Stimulated activated CD4-positive, alpha-beta T cell treated with anti-CD3 and anti-CD28 coated beads, Interleukin-4, amount 100 ng/mL, for 4 hours (primary cell): ENCODE data around the gene NT5DC3.

ENCODE experiments used
- DNase-seq, 2 experiments: peaks; one replicate each; pipeline ENCODE4 v3.0.0-alpha.2; 2020

Gene NT5DC3

GRCh38 chr12:103840876-103841689, at the start of gene NT5DC3:
Gene NT5DC3, minus strand, starts transcription at chr12:103841234. Its CDS starts 78 bp downstream, at chr12:103841156.
- DNase-seq, result peak; percentile 75 to 81

GRCh38 chr12:103887738-103888137, 46.7 kb upstream of the NT5DC3 start:
- no peak for DNase-seq

DNA sequence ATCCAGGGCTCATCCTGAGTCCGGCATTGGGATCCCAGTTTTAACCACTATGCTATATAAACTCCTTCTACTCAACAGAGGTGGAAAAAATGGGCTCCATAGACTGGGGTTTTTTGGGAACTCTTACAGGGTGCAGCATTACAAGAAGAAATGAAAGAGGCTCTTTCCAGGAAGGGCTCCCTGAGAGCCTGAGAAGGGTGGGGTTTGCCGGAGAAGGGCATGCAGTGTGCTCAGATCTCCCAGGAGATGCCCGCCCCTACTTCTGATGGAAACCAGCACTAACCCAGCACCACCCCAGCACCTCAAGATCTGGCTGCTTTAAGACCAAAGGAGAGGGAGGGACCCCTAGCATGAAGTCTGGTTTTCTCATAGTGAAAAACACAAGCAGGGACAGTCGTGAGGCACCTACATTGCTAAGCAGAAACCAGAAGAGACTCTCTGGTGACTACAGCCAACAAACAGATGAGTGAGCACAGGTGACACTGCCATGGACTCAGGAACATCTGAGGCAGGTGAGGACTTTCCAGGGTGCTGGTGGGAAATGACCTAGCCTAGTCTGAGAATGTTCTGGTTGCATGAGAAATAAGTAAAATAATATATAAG, 45.3 kb upstream of the NT5DC3 start:
- no peak for DNase-seq

GRCh38 chr12:103884316-103884715, 43.3 kb upstream of the NT5DC3 start:
- DNase-seq, result peak in 1 of 2 experiments; percentile 37

DNA sequence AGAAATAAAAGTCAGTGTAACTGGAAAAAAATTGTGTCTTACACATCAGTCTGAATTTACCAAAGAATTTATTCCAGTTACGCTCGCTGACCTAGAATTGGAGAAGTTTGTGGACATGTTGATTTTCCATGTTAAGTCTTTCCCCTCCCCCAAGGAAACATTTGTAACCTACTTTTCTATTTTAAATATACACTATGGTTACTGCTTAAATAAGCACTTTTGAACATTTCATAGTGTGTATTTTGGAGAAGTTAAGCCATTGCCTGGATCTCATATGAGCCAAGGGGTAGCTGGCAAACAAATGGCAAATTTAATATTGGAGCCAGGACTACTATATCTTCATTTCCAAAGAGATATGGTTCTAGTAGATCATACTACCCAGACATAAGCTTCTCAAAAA, 42.9 kb upstream of the NT5DC3 start:
- DNase-seq, result no peak

- no peak for DNase-seq
Measured at GRCh38 chr12:103882861-103883596, 42.0 kb upstream of the NT5DC3 start.

DNA sequence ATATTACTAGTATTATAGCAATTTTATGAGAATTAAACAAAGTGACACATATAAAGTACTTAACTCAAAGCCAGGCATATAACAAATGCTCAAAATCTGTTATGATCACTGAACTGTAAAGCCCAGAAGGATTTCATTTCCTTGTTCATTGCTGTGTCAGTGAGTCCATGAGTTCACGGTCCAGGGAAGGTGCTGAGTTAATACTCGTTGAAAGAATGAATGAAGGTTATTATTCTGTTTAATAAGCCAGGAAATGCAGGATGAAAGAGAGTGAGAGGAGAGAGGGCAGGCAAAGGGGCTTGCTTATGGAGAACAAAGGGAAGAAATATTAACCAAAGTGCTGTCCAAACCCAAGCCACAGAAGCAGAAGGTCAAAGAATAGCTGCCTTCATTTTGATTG, 40.2 kb upstream of the NT5DC3 start:
- DNase-seq, result no peak

DNA sequence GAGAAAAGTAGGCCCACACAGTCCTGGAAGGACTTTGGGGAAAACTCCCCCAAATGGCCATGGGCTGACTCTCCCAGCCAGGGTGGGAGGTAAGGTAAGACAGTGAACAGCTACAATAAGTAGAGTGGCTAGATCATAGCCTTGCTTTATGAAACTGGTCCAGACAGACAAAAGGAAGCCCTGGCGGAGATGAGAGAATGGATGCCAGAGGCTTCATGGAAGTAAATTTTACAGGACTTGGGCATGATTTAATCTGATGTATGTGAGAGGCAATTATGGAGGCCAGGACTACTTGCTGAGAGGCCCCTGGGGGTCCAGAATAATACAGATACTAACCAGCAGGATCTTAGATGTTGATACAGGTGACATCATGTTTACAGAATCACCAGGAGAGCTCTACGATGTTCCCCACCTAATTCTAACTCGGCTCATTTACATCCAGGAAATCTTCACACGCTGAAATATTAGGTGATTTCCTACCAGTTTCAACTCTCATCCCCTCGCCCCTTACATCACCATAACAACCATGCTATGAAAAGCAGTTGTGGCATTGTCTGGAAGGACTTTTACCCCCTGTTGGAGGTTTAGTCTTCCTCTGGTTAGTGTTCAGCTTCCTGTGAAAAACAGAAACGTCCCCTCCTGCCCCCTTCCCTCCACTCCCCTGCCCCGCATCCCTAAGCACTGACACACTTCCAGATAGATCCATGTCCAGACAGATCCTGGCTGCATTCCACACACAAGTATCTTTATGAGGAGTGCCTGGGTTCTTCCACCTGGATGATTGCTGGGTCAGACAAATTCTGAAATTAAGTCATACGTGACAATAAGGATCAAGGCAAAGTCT, 39.5 kb upstream of the NT5DC3 start:
- no peak for DNase-seq

- no peak for DNase-seq
Measured at GRCh38 chr12:103879878-103880277, 38.8 kb upstream of the NT5DC3 start.

GRCh38 chr12:103879048-103879692, 38.1 kb upstream of the NT5DC3 start:
- DNase-seq, result no peak

DNA sequence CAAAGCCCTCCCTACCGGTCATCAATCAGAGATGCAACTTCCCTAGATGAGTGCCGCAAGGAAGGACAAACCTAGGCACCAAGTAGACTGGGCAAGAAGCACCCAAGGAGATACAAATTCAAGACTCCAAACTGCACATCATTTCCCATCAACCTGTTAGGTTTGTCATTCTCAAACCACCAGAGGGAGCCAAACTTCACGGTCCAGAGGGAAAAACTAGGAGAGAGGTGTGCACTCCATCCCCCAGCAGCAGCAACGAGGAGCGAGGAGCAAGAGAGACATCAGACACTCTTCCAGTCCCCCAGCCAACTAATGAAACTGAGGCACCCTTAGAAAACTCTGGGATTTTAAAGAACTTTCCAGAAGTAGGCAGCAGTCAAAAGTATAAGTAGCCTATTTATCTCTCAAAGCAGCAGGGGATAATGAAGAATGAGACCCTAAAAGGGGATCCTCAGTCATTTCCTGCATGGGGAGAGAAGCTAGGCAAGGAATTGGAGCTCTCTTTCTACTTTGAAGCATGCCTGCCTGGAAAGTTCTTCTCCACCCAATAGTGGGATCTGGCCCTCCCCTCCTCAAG, 37.0 kb upstream of the NT5DC3 start:
- peak; percentile 28 to 47 for DNase-seq

DNA sequence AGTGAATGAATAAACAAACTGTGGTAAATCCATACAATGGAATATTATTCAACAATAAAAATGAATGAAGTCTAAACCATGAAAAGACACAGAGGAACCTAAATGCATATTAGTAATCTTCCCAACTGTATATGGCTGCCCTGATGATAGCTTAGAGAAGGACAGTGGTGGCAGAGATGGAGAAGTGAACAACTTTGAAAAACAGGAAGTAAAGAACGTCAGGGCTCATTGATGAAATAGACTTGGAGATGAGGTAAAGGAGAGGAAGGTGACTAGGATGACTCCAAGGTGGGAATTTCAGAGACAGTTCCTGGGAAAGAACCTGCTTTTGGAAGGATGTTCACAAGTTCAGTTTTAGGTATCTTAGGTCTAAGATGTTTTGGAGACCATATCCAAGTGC, 36.3 kb upstream of the NT5DC3 start:
- DNase-seq, result no peak

DNA sequence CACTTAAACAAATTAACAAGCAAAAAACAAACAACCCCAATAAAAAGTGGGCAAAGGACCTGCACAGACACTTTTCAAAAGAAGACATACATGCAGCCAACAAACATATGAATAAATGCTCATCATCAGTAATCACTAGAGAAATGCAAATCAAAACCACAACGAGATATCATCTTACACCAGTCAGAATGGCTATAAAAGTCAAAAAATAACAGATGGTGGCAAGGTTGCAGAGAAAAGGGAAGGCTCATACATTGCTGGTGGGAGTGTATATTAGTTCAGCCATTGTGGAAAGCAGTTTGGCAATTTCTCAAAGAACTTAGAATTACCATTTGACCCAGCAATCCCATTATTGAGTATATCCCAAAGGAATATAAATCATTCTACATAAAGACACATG, 34.6 kb upstream of the NT5DC3 start:
- no peak for DNase-seq

GRCh38 chr12:103868215-103868614, 27.2 kb upstream of the NT5DC3 start:
- no peak for DNase-seq

DNA sequence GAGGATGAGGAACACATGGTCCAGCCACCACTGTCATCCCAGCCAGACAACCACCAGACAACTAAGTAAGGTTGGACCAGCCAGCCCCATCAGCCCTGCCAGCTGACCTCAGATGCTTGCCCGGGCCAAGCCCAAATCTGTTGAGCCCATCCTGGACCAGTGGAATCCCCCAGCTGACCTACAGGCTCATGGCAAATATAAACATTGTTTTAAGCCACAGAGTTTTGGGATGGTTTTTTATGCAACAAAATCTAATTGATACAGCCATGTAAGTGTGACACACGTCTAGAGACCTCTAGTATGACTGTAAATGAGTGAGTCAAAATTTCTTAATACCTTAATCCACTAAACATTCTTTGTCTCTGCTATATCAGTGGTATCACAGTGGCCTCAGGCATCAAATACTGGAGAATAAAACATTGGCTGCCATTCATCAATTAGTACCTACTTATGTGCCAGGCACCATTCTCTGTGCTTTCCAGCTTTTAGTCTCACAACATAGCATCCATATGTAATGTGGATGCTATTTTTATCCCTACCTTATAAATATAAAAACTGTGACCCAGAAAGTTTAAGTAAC, 24.2 kb upstream of the NT5DC3 start:
- DNase-seq, result no peak

- no peak for DNase-seq
Measured at GRCh38 chr12:103864710-103865109, 23.7 kb upstream of the NT5DC3 start.

DNA sequence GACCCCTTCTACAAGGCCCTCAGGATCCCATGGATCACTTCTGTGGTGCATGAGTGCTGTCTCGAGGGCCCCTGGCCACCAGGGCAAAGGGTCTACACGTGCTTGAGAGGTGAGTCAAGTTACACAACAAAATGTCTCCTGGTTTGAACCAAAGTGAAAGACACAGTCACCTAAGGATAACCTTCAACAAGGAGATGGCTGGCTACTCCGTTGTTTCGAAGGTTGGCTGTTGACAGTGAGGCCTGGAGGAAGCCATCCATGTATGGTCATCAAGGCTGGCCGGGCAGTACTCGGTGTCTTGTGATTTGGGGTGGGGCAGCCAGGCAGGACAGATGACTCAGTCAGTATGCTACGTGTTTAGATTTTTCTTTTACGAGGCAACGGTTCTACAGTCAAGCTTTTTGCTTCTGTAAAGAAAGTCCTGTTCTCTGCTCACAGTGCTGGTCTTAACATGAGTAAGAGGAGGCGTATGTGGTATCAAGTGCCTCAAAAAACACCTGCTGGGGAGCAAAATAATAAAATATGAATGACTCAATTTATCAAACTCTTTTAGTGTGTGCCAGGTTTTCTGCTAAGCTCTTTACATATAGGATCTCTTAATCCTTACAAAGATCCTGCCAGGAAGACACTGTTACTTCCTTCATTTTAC, 18.0 kb upstream of the NT5DC3 start:
- DNase-seq, result no peak

DNA sequence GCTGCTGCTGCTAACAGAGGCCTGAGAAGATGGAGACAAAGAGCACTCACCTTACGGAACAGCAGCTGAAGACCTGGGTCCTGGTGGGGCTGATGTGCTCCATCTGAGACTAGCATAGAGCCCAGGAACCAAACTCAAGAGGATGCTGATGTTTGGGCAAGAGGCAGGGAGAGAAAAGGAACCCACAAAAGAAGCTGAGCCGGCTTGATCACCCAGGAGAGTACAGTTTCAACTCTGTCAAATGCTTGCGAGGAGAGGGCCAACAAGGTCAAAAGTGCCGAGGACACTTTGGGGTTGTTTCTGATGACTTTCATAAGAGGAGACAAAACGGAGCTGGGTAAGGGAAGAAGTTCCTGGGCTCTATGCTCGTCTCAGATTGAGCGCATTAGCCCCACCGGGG, 17.3 kb upstream of the NT5DC3 start:
- no peak for DNase-seq

DNA sequence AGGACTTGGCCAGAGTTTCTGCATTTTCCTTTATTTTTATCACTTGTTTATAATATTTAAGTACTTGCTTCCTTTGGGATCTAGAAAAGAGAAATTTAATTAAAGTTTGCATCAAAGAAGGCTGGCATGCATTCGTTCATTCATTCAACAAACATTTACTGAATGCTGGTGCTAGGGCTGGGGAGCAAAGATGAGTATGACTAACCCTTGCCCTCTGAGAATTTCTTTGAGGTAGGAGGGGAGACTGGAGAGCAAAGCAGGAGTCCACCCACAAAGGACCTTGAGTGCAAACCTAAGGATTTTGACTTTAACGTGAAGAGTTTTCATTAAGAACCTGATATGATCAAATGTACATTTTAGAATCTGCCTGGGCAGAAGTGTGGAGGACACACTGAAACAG, 16.1 kb upstream of the NT5DC3 start:
- DNase-seq, result no peak

DNA sequence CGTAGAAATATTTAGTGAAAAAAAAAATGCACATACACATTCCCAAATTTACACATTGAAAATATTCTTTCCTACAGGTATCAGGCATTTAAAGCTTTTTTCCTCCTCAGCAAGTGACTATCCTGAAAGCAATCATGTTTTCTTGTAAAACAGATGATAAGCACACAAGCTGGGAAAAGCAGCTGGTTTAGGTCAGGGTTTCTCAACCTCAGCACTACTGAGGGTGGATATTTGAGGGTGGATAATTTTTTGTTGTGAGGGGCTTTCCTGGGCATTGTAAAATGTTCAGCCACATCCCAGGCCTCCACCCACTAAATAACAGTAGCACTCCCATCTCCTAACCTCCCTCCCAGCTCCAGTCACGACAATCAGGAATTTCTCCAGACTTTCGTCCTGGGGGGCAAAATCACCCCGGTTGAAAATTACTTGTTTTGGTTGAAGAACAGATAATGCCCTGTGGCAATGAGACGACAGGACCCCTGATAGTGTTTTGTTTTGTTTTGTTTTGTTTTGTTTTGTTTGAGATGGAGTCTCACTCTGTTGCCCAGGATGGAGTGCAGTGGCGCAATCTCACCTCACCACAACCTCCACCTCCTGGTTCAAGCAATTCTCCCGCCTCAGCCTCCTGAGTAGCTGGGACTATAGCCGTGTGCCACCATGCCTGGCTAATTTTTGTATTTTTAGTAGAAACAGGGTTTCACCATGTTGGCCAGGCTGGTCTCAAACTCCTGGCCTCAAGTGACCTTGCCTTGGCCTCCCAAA, 15.0 kb upstream of the NT5DC3 start:
- DNase-seq, result no peak
